HEK293 (cell line): Measurements from ENCODE around the gene DMGDH.

ENCODE experiments used
- CTCF ChIA-PET: fragments of 350-600 bp; formaldehyde crosslinking; extraction: SDS; loops from one replicate; lab custom pipeline; 2021; ENCODE audit warnings: antibody characterized with exemption; lab: Yijun Ruan, JAX
- POLR2A ChIA-PET: fragments of 300-600 bp; formaldehyde crosslinking; extraction: SDS; loops from one replicate; lab custom pipeline; 2020; ENCODE audit warnings: antibody characterized with exemption, inconsistent platforms; lab: Yijun Ruan, JAX
- H3K27ac ChIP-seq: fragments of 200-500 bp; sonication (Bioruptor generic); 2 replicates; pipeline ENCODE4 v1.5.1; 2014; ENCODE audit warnings: low read depth, low read length, control low read depth, inconsistent platforms; ENCODE audit errors: extremely low read depth
- H3K36me3 ChIP-seq, 2 experiments: fragments of 200-500 bp in 1 of 2; sonication (Bioruptor generic) in 1 of 2; 1 replicate in 1 of 2; 2 replicates in 1 of 2; pipeline ENCODE4 v1.5.1; 2014 to 2017; ENCODE audit warnings: inconsistent platforms in 2 of 2, low read length in 2 of 2; ENCODE audit not compliant: control insufficient read depth in 2 of 2, insufficient read depth in 1 of 2
- H3K4me1 ChIP-seq: fragments of 200-500 bp; sonication (Bioruptor generic); 2 replicates; pipeline ENCODE4 v1.5.1; 2014; ENCODE audit warnings: mild to moderate bottlenecking, low read length, inconsistent platforms; ENCODE audit not compliant: control insufficient read depth, insufficient read depth
- H3K4me3 ChIP-seq: 2 replicates; pipeline ENCODE4 v1.5.1; 2011; ENCODE audit warnings: low read depth, mild to moderate bottlenecking, control low read depth, low read length, moderate library complexity
- H3K9me3 ChIP-seq: fragments of 200-500 bp; sonication (Bioruptor generic); 2 replicates; pipeline ENCODE4 v1.5.1; 2014; ENCODE audit warnings: low read depth, low read length, inconsistent platforms; ENCODE audit not compliant: control insufficient read depth, insufficient read depth
- BCL11A ChIP-seq: fragments of 450-650 bp; formaldehyde crosslinking; IDR thresholded peaks from 2 replicates; pipeline ENCODE4 v1.5.1; 2016; ENCODE audit warnings: low read depth, missing biosample characterization, missing genetic modification characterization
- EGR2 ChIP-seq: fragments of 450-650 bp; formaldehyde crosslinking; IDR thresholded peaks from 2 replicates; pipeline ENCODE4 v1.5.1; 2016; ENCODE audit warnings: low read depth, missing biosample characterization, missing genetic modification characterization
- GLI2 ChIP-seq: fragments of 450-650 bp; formaldehyde crosslinking; IDR thresholded peaks from 2 replicates; pipeline ENCODE4; 2017; ENCODE audit warnings: missing biosample characterization, missing genetic modification characterization, low read depth, borderline replicate concordance
- PBX3 ChIP-seq: sonication (generic); formaldehyde crosslinking; IDR thresholded peaks from 2 replicates; pipeline ENCODE4 v1.8.1; 2022; ENCODE audit warnings: mild to moderate bottlenecking, moderate library complexity, missing genetic modification reagents
- PRDM1 ChIP-seq: fragments of 450-650 bp; formaldehyde crosslinking; IDR thresholded peaks from 2 replicates; pipeline ENCODE4; 2016; ENCODE audit warnings: missing biosample characterization, missing genetic modification characterization
- SALL2 ChIP-seq: fragments of 450-650 bp; formaldehyde crosslinking; IDR thresholded peaks from 2 replicates; pipeline ENCODE4 v1.5.0; 2017; ENCODE audit warnings: missing biosample characterization, mild to moderate bottlenecking, missing genetic modification characterization, borderline replicate concordance
- SCRT2 ChIP-seq: fragments of 450-650 bp; formaldehyde crosslinking; IDR thresholded peaks from 2 replicates; pipeline ENCODE4 v1.5.1; 2016; ENCODE audit warnings: missing biosample characterization, missing genetic modification characterization
- SETDB1 ChIP-seq: IDR thresholded peaks from one replicate; pipeline ENCODE4 v1.6.1; 2017; ENCODE audit warnings: mild to moderate bottlenecking, low read length, moderate library complexity, mixed read lengths; ENCODE audit not compliant: insufficient read length
- ZBTB11 ChIP-seq: fragments of 450-650 bp; formaldehyde crosslinking; conservative IDR thresholded peaks from 2 replicates; pipeline ENCODE4 v1.5.1; 2016; ENCODE audit warnings: low read depth, missing biosample characterization, missing genetic modification characterization
- ZBTB26 ChIP-seq: fragments of 450-650 bp; formaldehyde crosslinking; optimal IDR thresholded peaks from 2 replicates; pipeline ENCODE3; 2016; ENCODE audit warnings: missing biosample characterization, mild to moderate bottlenecking, missing genetic modification characterization
- ZBTB8A ChIP-seq: fragments of 450-650 bp; formaldehyde crosslinking; IDR thresholded peaks from 2 replicates; pipeline ENCODE4 v1.5.1; 2016; ENCODE audit warnings: missing biosample characterization, missing genetic modification characterization
- ZEB2 ChIP-seq: fragments of 450-650 bp; formaldehyde crosslinking; IDR thresholded peaks from 2 replicates; pipeline ENCODE4 v1.5.1; 2016; ENCODE audit warnings: missing biosample characterization, missing genetic modification characterization
- ZFP37 ChIP-seq: fragments of 450-650 bp; formaldehyde crosslinking; IDR thresholded peaks from 2 replicates; pipeline ENCODE4 v1.5.1; 2016; ENCODE audit warnings: missing biosample characterization, missing genetic modification characterization
- ZNF140 ChIP-seq: fragments of 450-650 bp; formaldehyde crosslinking; IDR thresholded peaks from 2 replicates; pipeline ENCODE4 v1.5.1; 2016; ENCODE audit warnings: missing biosample characterization, missing genetic modification characterization
- ZNF169 ChIP-seq: fragments of 450-650 bp; formaldehyde crosslinking; IDR thresholded peaks from 2 replicates; pipeline ENCODE4 v1.5.1; 2016; ENCODE audit warnings: missing biosample characterization, missing genetic modification characterization
- ZNF19 ChIP-seq: fragments of 450-650 bp; formaldehyde crosslinking; IDR thresholded peaks from 2 replicates; pipeline ENCODE4; 2016; ENCODE audit warnings: missing biosample characterization, missing genetic modification characterization, low read depth
- ZNF202 ChIP-seq: fragments of 450-650 bp; formaldehyde crosslinking; IDR thresholded peaks from 2 replicates; pipeline ENCODE4 v1.5.1; 2016; ENCODE audit warnings: missing biosample characterization, missing genetic modification characterization, borderline replicate concordance
- ZNF280C ChIP-seq: fragments of 450-650 bp; formaldehyde crosslinking; IDR thresholded peaks from 2 replicates; pipeline ENCODE4 v1.5.1; 2016; ENCODE audit warnings: missing biosample characterization, missing genetic modification characterization
- ZNF335 ChIP-seq: fragments of 450-650 bp; formaldehyde crosslinking; conservative IDR thresholded peaks from 2 replicates; pipeline ENCODE4 v1.5.1; 2016; ENCODE audit warnings: missing biosample characterization, missing genetic modification characterization
- ZNF354C ChIP-seq: fragments of 450-650 bp; formaldehyde crosslinking; IDR thresholded peaks from 2 replicates; pipeline ENCODE4 v1.5.1; 2016; ENCODE audit warnings: missing biosample characterization, missing genetic modification characterization, low read depth, borderline replicate concordance
- ZNF394 ChIP-seq: fragments of 450-650 bp; formaldehyde crosslinking; IDR thresholded peaks from 2 replicates; pipeline ENCODE4 v1.5.1; 2016; ENCODE audit warnings: missing biosample characterization, missing genetic modification characterization, mild to moderate bottlenecking, moderate library complexity, borderline replicate concordance
- ZNF433 ChIP-seq: fragments of 450-650 bp; formaldehyde crosslinking; IDR thresholded peaks from 2 replicates; pipeline ENCODE4 v1.5.1; 2016; ENCODE audit warnings: missing biosample characterization, missing genetic modification characterization, low read depth
- ZNF48 ChIP-seq: fragments of 450-650 bp; formaldehyde crosslinking; IDR thresholded peaks from 2 replicates; pipeline ENCODE4 v1.5.1; 2016; ENCODE audit warnings: missing biosample characterization, missing genetic modification characterization
- ZNF623 ChIP-seq: fragments of 450-650 bp; formaldehyde crosslinking; IDR thresholded peaks from 2 replicates; pipeline ENCODE4 v1.5.1; 2016; ENCODE audit warnings: missing biosample characterization, missing genetic modification characterization
- ZNF629 ChIP-seq: fragments of 450-650 bp; formaldehyde crosslinking; IDR thresholded peaks from 2 replicates; pipeline ENCODE4 v1.5.1; 2017; ENCODE audit warnings: missing biosample characterization, missing genetic modification characterization
- ZNF660 ChIP-seq: fragments of 450-650 bp; IDR thresholded peaks from 2 replicates; pipeline ENCODE4 v1.5.1; 2018; ENCODE audit warnings: missing biosample characterization, mild to moderate bottlenecking, missing genetic modification characterization
- ZNF670 ChIP-seq: fragments of 450-650 bp; formaldehyde crosslinking; IDR thresholded peaks from 2 replicates; pipeline ENCODE4 v1.5.1; 2016; ENCODE audit warnings: missing biosample characterization, missing genetic modification characterization, low read depth
- ZSCAN30 ChIP-seq: fragments of 450-650 bp; IDR thresholded peaks from 2 replicates; pipeline ENCODE4 v1.5.1; 2018; ENCODE audit warnings: missing biosample characterization, mild to moderate bottlenecking, missing genetic modification characterization, moderate library complexity

Gene DMGDH

GRCh38 chr5:78985725-78986223 lies 83.7 kb downstream of the DMGDH start (continued):
- TF ChIP-seq ZEB2 (tag by site-specific recombination) (peak; percentile 34; the same call in 1 of the 2 replicates), ZNF623 (no peak), EGR2 (tag by site-specific recombination) (no peak), ZNF169 (no peak), ZNF433 (tag by site-specific recombination) (no peak), PRDM1 (peak; percentile 54; the same call in 1 of the 2 replicates), ZFP37 (0 out of 2 replicates have a peak, but pooled peaks have one; percentile 33)

- TF ChIP-seq SCRT2 (tag by site-specific recombination) (no peak), GLI2 (tag by site-specific recombination) (no peak), ZSCAN30 (peak; percentile 65; the same call in 1 of the 2 replicates), ZNF354C (tag by site-specific recombination) (no peak), PBX3 (peak; percentile 8; the same call in 1 of the 2 replicates), ZNF660 (tag by site-specific recombination) (0 out of 2 replicates have a peak, but pooled peaks have one; percentile 19), ZNF335 (tag by site-specific recombination) (peak; percentile 83), ZNF670 (tag by site-specific recombination) (no peak), ZNF202 (tag by site-specific recombination) (no peak), ZNF280C (tag by site-specific recombination) (no peak), ZNF629 (tag by site-specific recombination) (no peak), ZBTB26 (tag by site-specific recombination) (peak; percentile 5), SETDB1 (no peak), ZBTB11 (no peak), SALL2 (tag by site-specific recombination) (no peak), ZBTB8A (tag by site-specific recombination) (peak; percentile 66; the same call in 1 of the 2 replicates), ZNF48 (no peak), ZNF140 (tag by site-specific recombination) (no peak), BCL11A (tag by site-specific recombination) (no peak), ZNF394 (tag by site-specific recombination) (no peak), ZNF19 (tag by site-specific recombination) (no peak)
- POLR2A ChIA-PET = interaction anchor here (0.6 to 2.3 kb wide), 10 partner anchors 23 to 542 kb away, joined by 3 to 7 read pairs (median 3); partner anchors contain the start of gene HOMER1
- peak within 1 kb of the TSS; percentile 98 for H3K27ac ChIP-seq
- no peaks in the 10 kb centered on the region for H3K36me3 ChIP-seq
- no peaks in the 10 kb centered on the region for H3K9me3 ChIP-seq
- CTCF ChIA-PET = interaction anchor here (0.8 to 2.0 kb wide), 6 partner anchors 19 to 452 kb away, joined by 3 to 11 read pairs (median 5); no protein-coding TSS in a partner anchor
- peak within 1 kb of the TSS; percentile 81 for H3K4me3 ChIP-seq
- peaks cover 8% of the 10 kb centered on the region for H3K4me1 ChIP-seq
Observed at GRCh38 chr5:78985116-78985724, 84.3 kb downstream of the DMGDH start, which contains the start of gene ARSB. TSS of gene ARSB (minus strand) at chr5:78985310. CDS start at chr5:78985248, 62 bp downstream.
